WTC11 (cell line): ENCODE results near the gene NFATC1. TPM values are rescaled to one million over a fixed set of nuclear protein-coding genes. Genes with fewer than 3 reads are reported as not detected.

Experiments
- ATAC-seq: fragments of 200-7000 bp; cut with Tn5 transposase; 2 replicates; pipeline ENCODE4 v1.10.0; 2021; ENCODE audit warnings: mild to moderate bottlenecking, moderate library complexity
- CTCF ChIA-PET: fragments of 300-600 bp; sonication (Branson Sonifier 250); formaldehyde crosslinking; loops from one replicate; lab custom pipeline; 2021; ENCODE audit warnings: antibody characterized with exemption; lab: Charles Lee
- POLR2A ChIA-PET: fragments of 350-600 bp; sonication (Branson Sonifier 250); formaldehyde crosslinking; loops from one replicate; lab custom pipeline; 2021; ENCODE audit warnings: antibody characterized with exemption; lab: Charles Lee
- DNase-seq: peaks from one replicate; pipeline ENCODE4 v3.0.0; 2021; ENCODE audit warnings: low spot score
- H3K27ac Mint-ChIP-seq: 2 replicates; pipeline ENCODE4 v1.8.0; 2021; ENCODE audit warnings: mixed read lengths
- H3K27me3 Mint-ChIP-seq: 2 replicates; pipeline ENCODE4 v1.8.0; 2021; ENCODE audit warnings: low read depth, mild to moderate bottlenecking, moderate library complexity, mixed read lengths
- H3K36me3 Mint-ChIP-seq: 2 replicates; pipeline ENCODE4 v1.8.0; 2021; ENCODE audit warnings: mixed read lengths
- H3K4me1 Mint-ChIP-seq: 2 replicates; pipeline ENCODE4 v1.8.0; 2022; ENCODE audit warnings: mixed read lengths
- H3K4me3 Mint-ChIP-seq: 2 replicates; pipeline ENCODE4 v1.8.0; 2021; ENCODE audit warnings: mild to moderate bottlenecking, moderate library complexity, mixed read lengths
- H3K9me3 Mint-ChIP-seq: 2 replicates; pipeline ENCODE4 v1.8.0; 2021; ENCODE audit warnings: mixed read lengths
- CBFB ChIP-seq: sonication (generic); formaldehyde crosslinking; IDR thresholded peaks from 2 replicates; pipeline ENCODE4 v1.8.1; 2022; ENCODE audit warnings: mild to moderate bottlenecking, low read depth, missing genetic modification reagents
- ELF4 ChIP-seq: sonication (generic); formaldehyde crosslinking; IDR thresholded peaks from 2 replicates; pipeline ENCODE4 v1.8.1; 2022; ENCODE audit warnings: low read depth, mild to moderate bottlenecking, moderate library complexity, missing genetic modification reagents
- ETV6 ChIP-seq: sonication (generic); formaldehyde crosslinking; IDR thresholded peaks from 2 replicates; pipeline ENCODE4 v1.8.1; 2022; ENCODE audit warnings: mild to moderate bottlenecking, missing genetic modification reagents
- FOXJ3 ChIP-seq: sonication (generic); formaldehyde crosslinking; IDR thresholded peaks from 2 replicates; pipeline ENCODE4 v1.9.0; 2021; ENCODE audit warnings: missing genetic modification reagents, mild to moderate bottlenecking, borderline replicate concordance
- FOXK1 ChIP-seq: sonication (generic); formaldehyde crosslinking; IDR thresholded peaks from 2 replicates; pipeline ENCODE4 v1.8.0; 2022; ENCODE audit warnings: mild to moderate bottlenecking, moderate library complexity, missing genetic modification reagents
- MYBL2 ChIP-seq: sonication (generic); formaldehyde crosslinking; IDR thresholded peaks from 2 replicates; pipeline ENCODE4 v1.8.1; 2023; ENCODE audit warnings: mild to moderate bottlenecking, moderate library complexity, missing genetic modification reagents
- NFATC4 ChIP-seq: fragments of 250-450 bp; sonication (Bioruptor Pico); IDR thresholded peaks from 2 replicates; pipeline ENCODE4 v1.9.0; 2021; ENCODE audit warnings: mild to moderate bottlenecking
- NFYB ChIP-seq: sonication (generic); formaldehyde crosslinking; conservative IDR thresholded peaks from 2 replicates; pipeline ENCODE4 v1.8.0; 2022; ENCODE audit warnings: low read depth, missing genetic modification reagents
- NR1H2 ChIP-seq: sonication (generic); formaldehyde crosslinking; IDR thresholded peaks from 2 replicates; pipeline ENCODE4 v1.9.0; 2021; ENCODE audit warnings: mild to moderate bottlenecking, moderate library complexity, missing genetic modification reagents
- RORB ChIP-seq: fragments of 250-450 bp; sonication (Bioruptor Pico); IDR thresholded peaks from 2 replicates; pipeline ENCODE4 v1.9.0; 2021; ENCODE audit warnings: mild to moderate bottlenecking
- ZNF121 ChIP-seq: sonication (generic); formaldehyde crosslinking; IDR thresholded peaks from 2 replicates; pipeline ENCODE4 v1.8.0; 2023; ENCODE audit warnings: missing genetic modification reagents
- ZNF219 ChIP-seq: sonication (generic); formaldehyde crosslinking; IDR thresholded peaks from 2 replicates; pipeline ENCODE4 v1.8.0; 2023; ENCODE audit warnings: missing genetic modification reagents, mild to moderate bottlenecking, borderline replicate concordance
- ZNF396 ChIP-seq: fragments of 250-450 bp; sonication (Bioruptor Pico); IDR thresholded peaks from 2 replicates; pipeline ENCODE4 v1.8.0; 2021; ENCODE audit warnings: mild to moderate bottlenecking, moderate library complexity, borderline replicate concordance
- ZNF416 ChIP-seq: fragments of 250-450 bp; sonication (Bioruptor Pico); IDR thresholded peaks from 2 replicates; pipeline ENCODE4 v1.9.0; 2021; ENCODE audit warnings: mild to moderate bottlenecking, inconsistent platforms
- total RNA-seq: library from RNA; stranded (reverse); gene quantifications from 3 replicates; pipeline ENCODE4 v1.2.3, GENCODE V29; 2021
- TF ChIP-seq, protein P1 (sequence below): sonication (generic); formaldehyde crosslinking; IDR thresholded peaks from 2 replicates; pipeline ENCODE4 v1.8.1; 2023; ENCODE audit warnings: mild to moderate bottlenecking, missing genetic modification reagents
- TF ChIP-seq, protein P2 (sequence below): sonication (generic); formaldehyde crosslinking; IDR thresholded peaks from 2 replicates; pipeline ENCODE4 v1.8.1; 2022; ENCODE audit warnings: low read depth, missing genetic modification reagents, borderline replicate concordance
- TF ChIP-seq, protein P3 (sequence below): fragments of 200-600 bp; IDR thresholded peaks from 2 replicates; pipeline ENCODE4 v1.8.0; 2022; ENCODE audit warnings: antibody characterized with exemption
- TF ChIP-seq, protein P4 (sequence below): sonication (generic); formaldehyde crosslinking; IDR thresholded peaks from 2 replicates; pipeline ENCODE4 v1.8.1; 2022; ENCODE audit warnings: low read depth, mild to moderate bottlenecking, moderate library complexity, missing genetic modification reagents, borderline replicate concordance
- TF ChIP-seq, protein P5 (sequence below): sonication (generic); formaldehyde crosslinking; IDR thresholded peaks from 2 replicates; pipeline ENCODE4 v1.8.0; 2022; ENCODE audit warnings: missing genetic modification reagents

NFATC1 gene
- total RNA-seq, 1 experiment from 2014 or later, result 20.2 TPM

DNA sequence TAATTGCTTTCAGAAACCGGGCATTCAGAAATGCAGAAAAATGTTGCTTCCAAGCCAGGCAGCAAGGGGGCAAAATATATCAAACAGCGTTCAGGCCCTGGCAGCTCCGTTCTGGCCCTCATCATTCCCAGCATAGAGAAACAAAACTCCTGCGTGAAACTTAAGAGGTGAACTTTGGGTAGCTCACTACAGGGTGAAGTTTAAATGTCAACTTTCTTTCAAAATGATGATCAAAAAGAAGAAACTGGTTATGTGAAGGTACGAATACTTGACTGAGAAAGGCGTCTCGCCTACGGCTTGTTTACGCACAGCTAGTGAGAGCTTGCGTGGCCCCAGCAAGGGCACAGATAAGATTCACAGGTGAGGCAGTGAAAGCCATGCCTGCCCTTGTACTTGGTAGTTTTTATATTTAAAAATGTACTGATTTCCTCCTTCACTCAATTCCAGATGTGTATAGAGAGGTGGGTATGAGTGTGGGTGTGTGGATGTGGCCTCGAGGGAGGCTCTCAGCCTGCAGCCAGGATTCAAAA lies 127.5 kb downstream of the NFATC1 start:
- no peaks in the 10 kb centered on the region; the same call in 1 of the 2 replicates for H3K36me3 Mint-ChIP-seq
- H3K4me1 Mint-ChIP-seq, result peaks cover 6% of the 10 kb centered on the region; the same call in 1 of the 2 replicates
- DNase-seq, result no peak
- ATAC-seq, result no peak
- no peak for TF ChIP-seq NFATC4 (CRISPR knock-in tag)
- TF ChIP-seq NR1H2 (CRISPR knock-in tag), result no peak
- TF ChIP-seq, protein P1, sequence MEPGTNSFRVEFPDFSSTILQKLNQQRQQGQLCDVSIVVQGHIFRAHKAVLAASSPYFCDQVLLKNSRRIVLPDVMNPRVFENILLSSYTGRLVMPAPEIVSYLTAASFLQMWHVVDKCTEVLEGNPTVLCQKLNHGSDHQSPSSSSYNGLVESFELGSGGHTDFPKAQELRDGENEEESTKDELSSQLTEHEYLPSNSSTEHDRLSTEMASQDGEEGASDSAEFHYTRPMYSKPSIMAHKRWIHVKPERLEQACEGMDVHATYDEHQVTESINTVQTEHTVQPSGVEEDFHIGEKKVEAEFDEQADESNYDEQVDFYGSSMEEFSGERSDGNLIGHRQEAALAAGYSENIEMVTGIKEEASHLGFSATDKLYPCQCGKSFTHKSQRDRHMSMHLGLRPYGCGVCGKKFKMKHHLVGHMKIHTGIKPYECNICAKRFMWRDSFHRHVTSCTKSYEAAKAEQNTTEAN, result no peak
- TF ChIP-seq, protein P2, sequence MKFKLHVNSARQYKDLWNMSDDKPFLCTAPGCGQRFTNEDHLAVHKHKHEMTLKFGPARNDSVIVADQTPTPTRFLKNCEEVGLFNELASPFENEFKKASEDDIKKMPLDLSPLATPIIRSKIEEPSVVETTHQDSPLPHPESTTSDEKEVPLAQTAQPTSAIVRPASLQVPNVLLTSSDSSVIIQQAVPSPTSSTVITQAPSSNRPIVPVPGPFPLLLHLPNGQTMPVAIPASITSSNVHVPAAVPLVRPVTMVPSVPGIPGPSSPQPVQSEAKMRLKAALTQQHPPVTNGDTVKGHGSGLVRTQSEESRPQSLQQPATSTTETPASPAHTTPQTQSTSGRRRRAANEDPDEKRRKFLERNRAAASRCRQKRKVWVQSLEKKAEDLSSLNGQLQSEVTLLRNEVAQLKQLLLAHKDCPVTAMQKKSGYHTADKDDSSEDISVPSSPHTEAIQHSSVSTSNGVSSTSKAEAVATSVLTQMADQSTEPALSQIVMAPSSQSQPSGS (CRISPR knock-in tag), result no peak
- TF ChIP-seq ZNF219 (CRISPR knock-in tag), result no peak
- TF ChIP-seq, protein P3, sequence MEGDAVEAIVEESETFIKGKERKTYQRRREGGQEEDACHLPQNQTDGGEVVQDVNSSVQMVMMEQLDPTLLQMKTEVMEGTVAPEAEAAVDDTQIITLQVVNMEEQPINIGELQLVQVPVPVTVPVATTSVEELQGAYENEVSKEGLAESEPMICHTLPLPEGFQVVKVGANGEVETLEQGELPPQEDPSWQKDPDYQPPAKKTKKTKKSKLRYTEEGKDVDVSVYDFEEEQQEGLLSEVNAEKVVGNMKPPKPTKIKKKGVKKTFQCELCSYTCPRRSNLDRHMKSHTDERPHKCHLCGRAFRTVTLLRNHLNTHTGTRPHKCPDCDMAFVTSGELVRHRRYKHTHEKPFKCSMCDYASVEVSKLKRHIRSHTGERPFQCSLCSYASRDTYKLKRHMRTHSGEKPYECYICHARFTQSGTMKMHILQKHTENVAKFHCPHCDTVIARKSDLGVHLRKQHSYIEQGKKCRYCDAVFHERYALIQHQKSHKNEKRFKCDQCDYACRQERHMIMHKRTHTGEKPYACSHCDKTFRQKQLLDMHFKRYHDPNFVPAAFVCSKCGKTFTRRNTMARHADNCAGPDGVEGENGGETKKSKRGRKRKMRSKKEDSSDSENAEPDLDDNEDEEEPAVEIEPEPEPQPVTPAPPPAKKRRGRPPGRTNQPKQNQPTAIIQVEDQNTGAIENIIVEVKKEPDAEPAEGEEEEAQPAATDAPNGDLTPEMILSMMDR, result no peak
- TF ChIP-seq, protein P4, sequence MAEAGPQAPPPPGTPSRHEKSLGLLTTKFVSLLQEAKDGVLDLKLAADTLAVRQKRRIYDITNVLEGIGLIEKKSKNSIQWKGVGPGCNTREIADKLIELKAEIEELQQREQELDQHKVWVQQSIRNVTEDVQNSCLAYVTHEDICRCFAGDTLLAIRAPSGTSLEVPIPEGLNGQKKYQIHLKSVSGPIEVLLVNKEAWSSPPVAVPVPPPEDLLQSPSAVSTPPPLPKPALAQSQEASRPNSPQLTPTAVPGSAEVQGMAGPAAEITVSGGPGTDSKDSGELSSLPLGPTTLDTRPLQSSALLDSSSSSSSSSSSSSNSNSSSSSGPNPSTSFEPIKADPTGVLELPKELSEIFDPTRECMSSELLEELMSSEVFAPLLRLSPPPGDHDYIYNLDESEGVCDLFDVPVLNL (CRISPR knock-in tag), result no peak
- TF ChIP-seq ZNF396 (CRISPR knock-in tag), result no peak
- no peak for TF ChIP-seq MYBL2 (CRISPR knock-in tag)
- no peak for TF ChIP-seq ZNF121 (CRISPR knock-in tag)
- TF ChIP-seq NFYB (CRISPR knock-in tag), result no peak
- no peak for TF ChIP-seq FOXJ3 (CRISPR knock-in tag)
- no peak for TF ChIP-seq ETV6
- TF ChIP-seq FOXK1 (CRISPR knock-in tag), result no peak
- no peak for TF ChIP-seq ELF4 (CRISPR knock-in tag)
- TF ChIP-seq CBFB (CRISPR knock-in tag), result no peak
- TF ChIP-seq, protein P5, sequence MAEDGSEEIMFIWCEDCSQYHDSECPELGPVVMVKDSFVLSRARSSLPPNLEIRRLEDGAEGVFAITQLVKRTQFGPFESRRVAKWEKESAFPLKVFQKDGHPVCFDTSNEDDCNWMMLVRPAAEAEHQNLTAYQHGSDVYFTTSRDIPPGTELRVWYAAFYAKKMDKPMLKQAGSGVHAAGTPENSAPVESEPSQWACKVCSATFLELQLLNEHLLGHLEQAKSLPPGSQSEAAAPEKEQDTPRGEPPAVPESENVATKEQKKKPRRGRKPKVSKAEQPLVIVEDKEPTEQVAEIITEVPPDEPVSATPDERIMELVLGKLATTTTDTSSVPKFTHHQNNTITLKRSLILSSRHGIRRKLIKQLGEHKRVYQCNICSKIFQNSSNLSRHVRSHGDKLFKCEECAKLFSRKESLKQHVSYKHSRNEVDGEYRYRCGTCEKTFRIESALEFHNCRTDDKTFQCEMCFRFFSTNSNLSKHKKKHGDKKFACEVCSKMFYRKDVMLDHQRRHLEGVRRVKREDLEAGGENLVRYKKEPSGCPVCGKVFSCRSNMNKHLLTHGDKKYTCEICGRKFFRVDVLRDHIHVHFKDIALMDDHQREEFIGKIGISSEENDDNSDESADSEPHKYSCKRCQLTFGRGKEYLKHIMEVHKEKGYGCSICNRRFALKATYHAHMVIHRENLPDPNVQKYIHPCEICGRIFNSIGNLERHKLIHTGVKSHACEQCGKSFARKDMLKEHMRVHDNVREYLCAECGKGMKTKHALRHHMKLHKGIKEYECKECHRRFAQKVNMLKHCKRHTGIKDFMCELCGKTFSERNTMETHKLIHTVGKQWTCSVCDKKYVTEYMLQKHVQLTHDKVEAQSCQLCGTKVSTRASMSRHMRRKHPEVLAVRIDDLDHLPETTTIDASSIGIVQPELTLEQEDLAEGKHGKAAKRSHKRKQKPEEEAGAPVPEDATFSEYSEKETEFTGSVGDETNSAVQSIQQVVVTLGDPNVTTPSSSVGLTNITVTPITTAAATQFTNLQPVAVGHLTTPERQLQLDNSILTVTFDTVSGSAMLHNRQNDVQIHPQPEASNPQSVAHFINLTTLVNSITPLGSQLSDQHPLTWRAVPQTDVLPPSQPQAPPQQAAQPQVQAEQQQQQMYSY (CRISPR knock-in tag), result no peak
- no peak for TF ChIP-seq ZNF416 (CRISPR knock-in tag)
- TF ChIP-seq RORB (CRISPR knock-in tag), result no peak
- H3K4me3 Mint-ChIP-seq, result no peak overlapping the region
- H3K27me3 Mint-ChIP-seq, result no peaks in the 10 kb centered on the region
- POLR2A ChIA-PET, result no interaction called here
- no peaks in the 10 kb centered on the region for H3K9me3 Mint-ChIP-seq
- CTCF ChIA-PET, result interaction anchor here (1.1 to 1.3 kb wide), 3 partner anchors 12 to 145 kb away, joined by 3 to 6 read pairs (median 3); no protein-coding TSS in a partner anchor
- H3K27ac Mint-ChIP-seq, result no peak overlapping the region
